ENCODE results near the gene CNTN3.

DNA sequence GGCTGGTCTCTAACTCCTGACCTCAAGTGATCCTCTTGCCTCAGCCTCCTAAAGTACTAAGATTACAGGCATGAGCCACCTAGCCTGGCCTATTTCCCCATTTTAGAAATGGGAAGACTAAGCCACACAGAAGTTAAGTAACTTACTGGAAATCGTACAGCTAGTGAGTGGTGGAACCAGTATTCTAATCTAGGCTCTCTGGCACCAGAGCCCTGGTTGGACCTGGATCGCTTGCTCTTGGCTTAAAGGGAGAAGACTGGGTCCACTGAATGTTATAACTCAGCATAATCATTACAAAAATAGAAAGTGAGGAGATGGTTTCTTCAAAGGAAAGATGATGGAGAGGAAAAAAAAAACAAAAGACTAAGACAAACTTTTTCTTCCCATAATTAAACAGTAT lies 37.4 kb upstream of the CNTN3 start:
- TF ChIP-seq RAD21 (CRISPR knock-in tag; IDR thresholded peaks at IDR 0.05) (no peak), SAFB2 (CRISPR knock-in tag; IDR thresholded peaks at IDR 0.05; ENCODE audit: borderline replicate concordance, low read depth) (no peak), TAF1 (CRISPR knock-in tag; IDR thresholded peaks at IDR 0.05) (no peak), ZNF766 (CRISPR knock-in tag; IDR thresholded peaks at IDR 0.05; ENCODE audit: borderline replicate concordance) (no peak), ATF7-NPFF (CRISPR knock-in tag; IDR thresholded peaks at IDR 0.05; ENCODE audit: low read depth) (no peak), RFX5 (IDR thresholded peaks at IDR 0.05; ENCODE audit: low read depth, low read length) (no peak), MTA3 (CRISPR knock-in tag; IDR thresholded peaks at IDR 0.05) (no peak), ESRRA (CRISPR knock-in tag; IDR thresholded peaks at IDR 0.05; ENCODE audit: low read depth) (no peak), THYN1 (CRISPR knock-in tag; IDR thresholded peaks at IDR 0.05; ENCODE audit: borderline replicate concordance, low read depth) (no peak)
- TF ChIP-seq, protein P1, sequence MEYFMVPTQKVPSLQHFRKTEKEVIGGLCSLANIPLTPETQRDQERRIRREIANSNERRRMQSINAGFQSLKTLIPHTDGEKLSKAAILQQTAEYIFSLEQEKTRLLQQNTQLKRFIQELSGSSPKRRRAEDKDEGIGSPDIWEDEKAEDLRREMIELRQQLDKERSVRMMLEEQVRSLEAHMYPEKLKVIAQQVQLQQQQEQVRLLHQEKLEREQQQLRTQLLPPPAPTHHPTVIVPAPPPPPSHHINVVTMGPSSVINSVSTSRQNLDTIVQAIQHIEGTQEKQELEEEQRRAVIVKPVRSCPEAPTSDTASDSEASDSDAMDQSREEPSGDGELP (IDR thresholded peaks at IDR 0.05; ENCODE audit: borderline replicate concordance, low read depth) = no peak
- TF ChIP-seq, protein P2, sequence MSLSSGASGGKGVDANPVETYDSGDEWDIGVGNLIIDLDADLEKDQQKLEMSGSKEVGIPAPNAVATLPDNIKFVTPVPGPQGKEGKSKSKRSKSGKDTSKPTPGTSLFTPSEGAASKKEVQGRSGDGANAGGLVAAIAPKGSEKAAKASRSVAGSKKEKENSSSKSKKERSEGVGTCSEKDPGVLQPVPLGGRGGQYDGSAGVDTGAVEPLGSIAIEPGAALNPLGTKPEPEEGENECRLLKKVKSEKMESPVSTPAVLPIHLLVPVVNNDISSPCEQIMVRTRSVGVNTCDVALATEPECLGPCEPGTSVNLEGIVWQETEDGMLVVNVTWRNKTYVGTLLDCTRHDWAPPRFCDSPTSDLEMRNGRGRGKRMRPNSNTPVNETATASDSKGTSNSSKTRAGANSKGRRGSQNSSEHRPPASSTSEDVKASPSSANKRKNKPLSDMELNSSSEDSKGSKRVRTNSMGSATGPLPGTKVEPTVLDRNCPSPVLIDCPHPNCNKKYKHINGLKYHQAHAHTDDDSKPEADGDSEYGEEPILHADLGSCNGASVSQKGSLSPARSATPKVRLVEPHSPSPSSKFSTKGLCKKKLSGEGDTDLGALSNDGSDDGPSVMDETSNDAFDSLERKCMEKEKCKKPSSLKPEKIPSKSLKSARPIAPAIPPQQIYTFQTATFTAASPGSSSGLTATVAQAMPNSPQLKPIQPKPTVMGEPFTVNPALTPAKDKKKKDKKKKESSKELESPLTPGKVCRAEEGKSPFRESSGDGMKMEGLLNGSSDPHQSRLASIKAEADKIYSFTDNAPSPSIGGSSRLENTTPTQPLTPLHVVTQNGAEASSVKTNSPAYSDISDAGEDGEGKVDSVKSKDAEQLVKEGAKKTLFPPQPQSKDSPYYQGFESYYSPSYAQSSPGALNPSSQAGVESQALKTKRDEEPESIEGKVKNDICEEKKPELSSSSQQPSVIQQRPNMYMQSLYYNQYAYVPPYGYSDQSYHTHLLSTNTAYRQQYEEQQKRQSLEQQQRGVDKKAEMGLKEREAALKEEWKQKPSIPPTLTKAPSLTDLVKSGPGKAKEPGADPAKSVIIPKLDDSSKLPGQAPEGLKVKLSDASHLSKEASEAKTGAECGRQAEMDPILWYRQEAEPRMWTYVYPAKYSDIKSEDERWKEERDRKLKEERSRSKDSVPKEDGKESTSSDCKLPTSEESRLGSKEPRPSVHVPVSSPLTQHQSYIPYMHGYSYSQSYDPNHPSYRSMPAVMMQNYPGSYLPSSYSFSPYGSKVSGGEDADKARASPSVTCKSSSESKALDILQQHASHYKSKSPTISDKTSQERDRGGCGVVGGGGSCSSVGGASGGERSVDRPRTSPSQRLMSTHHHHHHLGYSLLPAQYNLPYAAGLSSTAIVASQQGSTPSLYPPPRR (CRISPR knock-in tag; IDR thresholded peaks at IDR 0.05; ENCODE audit: borderline replicate concordance) = no peak
- TF ChIP-seq, protein P3, sequence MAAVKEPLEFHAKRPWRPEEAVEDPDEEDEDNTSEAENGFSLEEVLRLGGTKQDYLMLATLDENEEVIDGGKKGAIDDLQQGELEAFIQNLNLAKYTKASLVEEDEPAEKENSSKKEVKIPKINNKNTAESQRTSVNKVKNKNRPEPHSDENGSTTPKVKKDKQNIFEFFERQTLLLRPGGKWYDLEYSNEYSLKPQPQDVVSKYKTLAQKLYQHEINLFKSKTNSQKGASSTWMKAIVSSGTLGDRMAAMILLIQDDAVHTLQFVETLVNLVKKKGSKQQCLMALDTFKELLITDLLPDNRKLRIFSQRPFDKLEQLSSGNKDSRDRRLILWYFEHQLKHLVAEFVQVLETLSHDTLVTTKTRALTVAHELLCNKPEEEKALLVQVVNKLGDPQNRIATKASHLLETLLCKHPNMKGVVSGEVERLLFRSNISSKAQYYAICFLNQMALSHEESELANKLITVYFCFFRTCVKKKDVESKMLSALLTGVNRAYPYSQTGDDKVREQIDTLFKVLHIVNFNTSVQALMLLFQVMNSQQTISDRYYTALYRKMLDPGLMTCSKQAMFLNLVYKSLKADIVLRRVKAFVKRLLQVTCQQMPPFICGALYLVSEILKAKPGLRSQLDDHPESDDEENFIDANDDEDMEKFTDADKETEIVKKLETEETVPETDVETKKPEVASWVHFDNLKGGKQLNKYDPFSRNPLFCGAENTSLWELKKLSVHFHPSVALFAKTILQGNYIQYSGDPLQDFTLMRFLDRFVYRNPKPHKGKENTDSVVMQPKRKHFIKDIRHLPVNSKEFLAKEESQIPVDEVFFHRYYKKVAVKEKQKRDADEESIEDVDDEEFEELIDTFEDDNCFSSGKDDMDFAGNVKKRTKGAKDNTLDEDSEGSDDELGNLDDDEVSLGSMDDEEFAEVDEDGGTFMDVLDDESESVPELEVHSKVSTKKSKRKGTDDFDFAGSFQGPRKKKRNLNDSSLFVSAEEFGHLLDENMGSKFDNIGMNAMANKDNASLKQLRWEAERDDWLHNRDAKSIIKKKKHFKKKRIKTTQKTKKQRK (IDR thresholded peaks at IDR 0.05; ENCODE audit: low read length) = no peak
- TF ChIP-seq, protein P4, sequence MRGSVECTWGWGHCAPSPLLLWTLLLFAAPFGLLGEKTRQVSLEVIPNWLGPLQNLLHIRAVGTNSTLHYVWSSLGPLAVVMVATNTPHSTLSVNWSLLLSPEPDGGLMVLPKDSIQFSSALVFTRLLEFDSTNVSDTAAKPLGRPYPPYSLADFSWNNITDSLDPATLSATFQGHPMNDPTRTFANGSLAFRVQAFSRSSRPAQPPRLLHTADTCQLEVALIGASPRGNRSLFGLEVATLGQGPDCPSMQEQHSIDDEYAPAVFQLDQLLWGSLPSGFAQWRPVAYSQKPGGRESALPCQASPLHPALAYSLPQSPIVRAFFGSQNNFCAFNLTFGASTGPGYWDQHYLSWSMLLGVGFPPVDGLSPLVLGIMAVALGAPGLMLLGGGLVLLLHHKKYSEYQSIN (CRISPR knock-in tag; IDR thresholded peaks at IDR 0.05; ENCODE audit: borderline replicate concordance) = no peak

All from HepG2 (cell line).